Measurements from ENCODE around the gene YWHAG. TPM values are rescaled to one million over a fixed set of nuclear protein-coding genes. Genes with fewer than 3 reads are reported as not detected.

Gene YWHAG
- total RNA-seq, 1 donor from 2014 or later = 205 TPM

Other genes with a start within 250 kb of the YWHAG start
- 1.4 to 2.6 TPM (median 1.7 TPM) in 3 replicates for gene SRRM3, start 157.1 kb downstream of the YWHAG start, total RNA-seq
- 1,313 to 1,335 TPM (median 1,322 TPM) in 3 replicates for gene HSPB1, start 56.3 kb downstream of the YWHAG start, total RNA-seq
- 0.97 to 1.2 TPM (median 1.1 TPM) in 3 replicates for gene SSC4D, start 50.7 kb upstream of the YWHAG start, total RNA-seq
- gene ZP3, start 66.0 kb upstream of the YWHAG start, total RNA-seq = not detected in 3 replicates
- 10.8 to 12.8 TPM (median 11.5 TPM) in 3 replicates for gene DTX2, start 102.7 kb upstream of the YWHAG start, total RNA-seq
- gene UPK3B, start 151.6 kb upstream of the YWHAG start, total RNA-seq = 0.46 to 1.4 TPM (median 0.62 TPM) in 3 replicates
- 0.36 TPM in 1 of 3 replicates, not detected in the others for gene SPDYE16, start 184.3 kb upstream of the YWHAG start, total RNA-seq